Erythroblast (primary cell): ENCODE results near the gene SRRD.

ENCODE experiments used
- DNase-seq, 2 experiments: peaks; one replicate each; lab custom pipeline; 2025; lab: John Stamatoyannopoulos, UW
- GATA1 ChIP-seq: IDR thresholded peaks from 2 replicates; pipeline ENCODE4 v1.6.1; 2011; ENCODE audit warnings: low read depth, mild to moderate bottlenecking, control low read depth, low read length, moderate library complexity
- POLR2A ChIP-seq: IDR thresholded peaks from 2 replicates; pipeline ENCODE4 v1.6.1; 2011; ENCODE audit warnings: mild to moderate bottlenecking, low read length

The SRRD gene

DNA sequence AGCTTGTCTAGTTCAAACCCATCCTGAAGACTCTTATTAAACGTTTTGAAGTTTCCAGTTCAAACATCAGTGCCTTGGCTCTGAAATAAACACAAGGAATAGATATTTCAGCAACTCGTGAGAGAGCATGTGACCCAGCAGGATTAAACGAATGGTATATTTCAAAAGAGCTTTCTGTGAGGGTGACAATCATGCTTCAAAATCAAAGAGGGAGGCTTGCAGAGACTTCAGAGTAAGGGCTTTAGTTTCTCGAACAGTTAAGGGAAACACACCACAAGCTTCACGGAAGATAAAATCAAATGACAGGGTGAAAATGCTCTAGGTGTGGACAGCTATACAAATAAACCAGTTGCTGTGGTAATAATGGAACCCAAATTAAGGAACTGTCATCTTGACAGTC lies 1.5 kb upstream of the SRRD start:
- TF ChIP-seq GATA1 (no peak), POLR2A (no peak)
- peak; percentile 57 to 68 for DNase-seq

DNA sequence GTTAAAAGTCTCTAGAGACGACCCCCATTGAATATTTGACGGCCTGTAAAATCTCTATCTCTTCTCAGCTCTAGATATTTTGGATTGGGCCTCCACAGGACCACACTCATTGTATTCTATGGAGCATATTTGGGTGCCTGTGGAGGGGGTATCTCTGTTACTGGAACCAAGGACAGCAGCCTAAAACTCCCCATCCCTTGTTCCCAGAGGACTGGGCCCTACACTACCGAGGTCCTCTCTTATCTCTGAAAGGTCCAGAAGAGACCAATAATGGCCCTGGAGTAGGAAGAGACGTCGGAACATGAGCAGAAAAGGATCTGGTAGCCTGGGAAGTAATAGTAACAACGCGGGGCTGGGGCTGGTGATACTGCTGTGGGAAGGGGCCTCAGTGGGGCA lies 636 bp upstream of the SRRD start:
- no peak for DNase-seq
- TF ChIP-seq GATA1 (no peak), POLR2A (no peak)

DNA sequence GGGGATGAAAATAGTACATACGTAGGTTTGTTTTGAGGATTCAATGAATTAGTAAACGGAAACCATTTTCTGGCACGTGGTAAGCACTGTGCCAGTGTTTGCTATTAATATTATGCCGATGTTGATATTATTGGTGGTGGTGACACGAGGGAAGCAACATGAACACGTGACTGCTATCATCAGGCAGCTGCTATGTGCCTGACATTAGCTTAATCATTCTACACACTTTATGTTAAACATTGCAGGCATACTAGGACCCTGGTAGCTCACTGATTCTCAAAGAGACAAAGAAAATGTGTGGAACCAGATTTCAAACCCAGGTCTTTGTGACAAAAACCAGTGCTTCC lies 656 bp downstream of the SRRD start:
- DNase-seq = peak in 1 of 2 experiments; percentile 79

DNA sequence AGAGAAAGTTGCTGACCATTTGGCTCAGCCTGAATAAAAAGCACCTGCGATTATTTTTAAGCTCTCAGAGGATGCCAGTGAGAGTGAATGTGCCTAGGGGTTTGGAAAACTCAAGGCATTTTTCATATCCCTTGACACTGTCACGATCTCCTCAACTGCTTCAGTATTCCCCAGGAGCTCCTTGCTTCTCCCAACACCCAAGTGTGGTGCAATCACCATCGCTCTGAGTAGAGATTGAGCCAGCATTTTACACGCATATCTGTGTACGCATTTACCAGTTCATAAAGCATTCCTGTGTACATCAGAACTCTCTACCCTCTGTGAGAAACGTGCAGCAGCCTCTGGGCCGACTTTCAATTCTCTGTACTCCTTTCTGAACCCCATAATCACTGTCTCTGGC lies 1.3 kb downstream of the SRRD start:
- TF ChIP-seq GATA1 = no peak
- TF ChIP-seq POLR2A = no peak
- peak in 1 of 2 experiments; percentile 38 for DNase-seq

More for the DNA sequence above, 656 bp downstream of the SRRD start:
- TF ChIP-seq POLR2A (no peak), GATA1 (no peak)

DNA sequence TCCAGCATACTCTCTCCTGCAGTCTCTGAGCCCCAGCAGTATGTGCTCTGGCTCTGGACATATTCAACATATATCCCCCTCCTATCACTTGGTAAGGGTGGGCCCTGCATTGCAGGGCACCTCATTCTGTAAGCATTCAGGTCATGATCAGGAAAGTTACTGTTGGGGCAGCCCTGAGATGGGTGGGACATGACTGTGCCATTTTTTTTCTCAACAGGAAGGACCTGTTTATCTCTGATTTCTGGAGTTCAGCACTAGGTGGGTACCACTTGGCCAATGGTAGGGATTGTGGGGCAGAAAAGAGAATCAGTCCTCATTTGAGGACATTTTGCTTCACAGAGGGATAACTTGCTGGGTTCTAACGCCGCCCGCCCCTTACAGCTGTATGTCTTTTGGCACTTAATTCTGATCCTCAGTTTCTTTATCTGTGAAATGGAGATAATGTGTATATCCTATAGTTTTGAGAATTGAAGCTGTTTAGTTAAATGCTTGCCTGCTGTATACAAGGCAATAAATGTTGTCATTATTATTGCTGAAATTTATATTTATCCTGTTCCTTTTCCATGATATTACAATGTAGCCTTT lies 2.2 kb downstream of the SRRD start:
- no peak for TF ChIP-seq GATA1
- TF ChIP-seq POLR2A = no peak
- peak; percentile 68 for DNase-seq

DNA sequence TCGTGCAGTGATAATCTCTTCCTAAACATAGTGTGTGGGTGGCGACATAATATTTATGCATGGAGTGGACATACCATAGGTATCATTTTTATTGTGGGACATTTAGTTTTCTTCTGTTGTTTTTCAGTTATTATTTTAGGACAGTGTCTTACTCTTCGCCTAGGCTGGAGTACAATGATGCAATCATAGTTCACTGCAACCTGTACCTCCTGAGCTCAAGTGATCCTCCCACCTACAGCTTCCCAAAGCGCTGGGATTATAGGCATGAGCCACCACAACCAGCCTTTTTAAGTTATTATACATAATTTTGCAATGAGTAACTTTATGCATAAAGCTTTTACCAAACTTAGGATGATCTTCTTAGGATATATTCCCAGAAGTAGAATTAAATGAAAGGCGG lies 2.7 kb downstream of the SRRD start:
- TF ChIP-seq POLR2A (no peak), GATA1 (no peak)

DNA sequence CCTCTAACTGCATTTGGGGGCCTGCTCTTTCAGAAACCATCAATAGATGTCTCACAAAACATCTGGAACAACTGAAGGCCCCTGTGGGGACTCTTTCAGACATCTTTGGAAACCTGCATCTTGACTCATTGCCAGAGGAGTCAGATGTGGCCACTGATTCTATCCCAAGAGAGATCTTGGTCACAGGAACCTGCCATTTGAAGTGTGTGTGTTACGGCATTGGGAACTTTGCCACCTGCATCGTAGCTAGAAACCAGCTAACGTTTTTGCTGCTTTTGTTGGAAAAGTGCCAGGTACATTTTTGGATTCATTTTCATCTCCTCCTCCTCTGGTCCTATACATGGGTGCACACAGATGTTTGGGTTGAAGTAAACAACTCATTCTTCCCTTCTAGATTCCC lies 4.3 kb downstream of the SRRD start:
- DNase-seq = no peak
- TF ChIP-seq GATA1 (no peak), POLR2A (no peak)

More for the DNA sequence above, 2.7 kb downstream of the SRRD start:
- no peak for DNase-seq

DNA sequence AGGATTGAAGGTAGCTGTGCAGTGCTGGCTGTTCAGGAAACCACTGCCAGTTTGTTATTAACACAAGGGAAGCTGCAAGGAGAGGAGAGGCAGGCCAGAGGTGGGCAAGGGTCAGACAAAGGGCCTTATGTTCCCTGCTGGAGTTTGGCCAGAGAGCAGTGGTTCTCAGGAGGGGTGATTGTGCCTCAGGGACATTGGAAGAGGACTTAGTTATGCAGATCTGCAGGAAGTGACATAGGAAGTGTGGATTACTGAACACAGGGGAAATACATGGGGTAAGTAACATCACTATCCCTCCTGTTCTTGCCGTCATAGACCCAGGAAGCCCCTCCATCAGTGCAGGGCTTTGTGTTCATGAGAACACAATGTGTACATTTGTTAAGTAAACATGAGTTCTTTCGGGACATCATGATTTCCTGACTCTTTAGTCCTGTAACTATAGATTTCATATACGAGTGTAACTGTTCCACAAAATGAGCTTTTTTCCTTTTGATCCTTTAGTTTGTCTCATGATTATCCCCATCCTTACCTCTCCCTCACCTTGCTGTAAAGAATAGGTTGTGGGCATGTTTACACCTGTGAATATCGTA lies 5.9 kb downstream of the SRRD start:
- no peak for TF ChIP-seq GATA1
- TF ChIP-seq POLR2A = no peak
- no peak for DNase-seq

DNA sequence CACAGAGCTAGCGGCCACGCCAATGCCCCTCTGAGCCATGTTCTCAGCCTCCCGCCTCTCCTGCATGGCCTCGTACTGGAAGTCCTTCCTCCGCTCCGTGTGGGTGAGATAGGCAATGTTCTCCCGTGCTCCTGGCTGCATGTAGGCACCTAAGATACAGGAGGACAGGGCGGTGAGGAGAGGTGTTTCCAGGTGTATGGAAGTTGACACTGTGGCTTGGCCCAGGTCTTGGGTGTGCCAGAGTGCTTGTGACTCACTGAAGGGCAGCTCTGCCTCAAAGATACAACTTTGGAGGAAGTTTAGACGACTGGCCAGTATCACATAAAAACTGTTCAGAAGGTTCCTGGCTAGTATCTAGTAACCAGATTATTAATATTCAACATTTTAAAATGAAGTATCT lies 8.5 kb downstream of the SRRD start:
- DNase-seq = no peak
- TF ChIP-seq GATA1 (no peak), POLR2A (no peak)

DNA sequence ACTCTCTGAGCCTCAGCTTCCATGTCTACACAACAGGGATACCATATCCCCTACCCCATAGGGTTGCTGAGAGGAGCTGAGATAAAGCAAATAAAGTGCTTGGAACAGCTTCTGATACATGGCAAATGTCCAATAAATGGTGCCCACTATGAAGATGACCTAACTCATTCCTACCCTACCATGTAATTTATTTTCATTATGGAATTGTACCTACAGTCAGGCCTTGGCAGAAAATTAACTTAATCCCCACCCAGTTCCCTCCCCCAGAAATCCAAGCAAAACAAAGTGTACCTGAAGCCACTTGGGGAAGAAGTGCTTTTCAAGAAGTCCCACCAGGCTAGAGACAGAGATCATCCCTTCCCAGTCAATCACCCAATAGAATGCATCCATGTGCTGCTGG lies 10.8 kb downstream of the SRRD start:
- DNase-seq = no peak
- no peak for TF ChIP-seq POLR2A

DNA sequence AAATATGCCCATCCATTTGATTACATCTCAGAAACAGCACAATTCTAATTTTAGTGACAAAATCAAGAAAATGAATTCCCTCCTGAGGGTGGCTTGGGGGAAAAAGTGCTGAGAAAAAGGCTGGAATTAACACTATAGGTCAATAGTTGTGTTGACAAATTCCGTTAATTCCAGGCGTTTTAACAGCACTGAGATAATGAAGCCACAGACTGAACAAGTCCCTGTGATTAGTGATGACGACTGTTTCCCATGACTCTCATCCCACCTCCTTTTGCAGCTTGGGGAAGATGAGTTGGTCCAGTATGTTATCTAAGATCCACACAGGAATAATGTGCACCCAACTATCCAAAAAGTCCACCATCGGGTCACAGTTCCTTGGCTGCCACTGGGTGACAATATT lies 12.8 kb downstream of the SRRD start:
- TF ChIP-seq POLR2A = no peak
- TF ChIP-seq GATA1 = no peak
- DNase-seq = no peak

DNA sequence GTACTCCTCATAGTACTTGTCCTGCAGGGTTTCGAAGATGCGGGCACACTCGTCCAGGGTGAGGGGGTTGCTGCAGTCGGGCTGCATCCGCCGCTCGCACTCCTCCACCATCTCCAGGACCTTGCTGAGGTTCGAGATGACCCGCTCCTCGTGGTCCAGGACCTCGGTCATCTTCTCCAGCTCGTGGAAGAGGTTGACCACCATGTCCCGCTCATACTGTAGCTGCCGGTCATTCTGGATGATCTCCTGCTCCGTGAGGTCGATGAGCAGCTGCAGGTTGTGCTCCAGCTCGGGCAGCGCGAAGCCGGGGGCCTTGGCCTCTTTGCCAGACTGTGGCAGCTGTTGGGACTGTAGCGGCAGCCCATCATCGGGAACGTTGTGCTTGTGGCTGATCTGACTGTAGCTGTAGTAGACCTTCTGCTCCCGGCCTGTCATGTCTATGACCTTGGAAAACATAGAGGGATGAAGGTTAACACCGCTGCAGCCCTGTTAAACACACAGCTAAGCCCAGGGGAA lies 15.6 kb downstream of the SRRD start:
- no peak for DNase-seq
- TF ChIP-seq GATA1 (no peak), POLR2A (no peak)

DNA sequence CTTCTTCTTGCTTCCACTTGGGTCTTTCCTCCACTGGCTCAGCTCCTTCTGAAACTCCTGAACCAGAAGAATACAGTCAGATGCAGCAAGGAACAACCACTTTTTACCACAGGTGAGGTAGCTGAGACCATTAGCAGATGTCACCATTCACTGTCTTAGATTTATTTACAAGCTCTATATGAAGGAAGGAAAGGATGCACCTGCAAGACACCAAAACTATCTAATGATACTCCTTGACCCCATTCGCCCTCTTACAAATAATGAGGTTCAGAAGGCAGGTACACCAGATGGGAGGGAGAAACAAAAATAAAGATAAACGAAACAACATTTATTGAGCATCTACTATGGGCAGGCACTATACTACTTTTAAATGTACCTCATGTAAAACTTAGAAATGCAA lies 18.3 kb downstream of the SRRD start:
- TF ChIP-seq POLR2A (no peak), GATA1 (no peak)
- DNase-seq = no peak

DNA sequence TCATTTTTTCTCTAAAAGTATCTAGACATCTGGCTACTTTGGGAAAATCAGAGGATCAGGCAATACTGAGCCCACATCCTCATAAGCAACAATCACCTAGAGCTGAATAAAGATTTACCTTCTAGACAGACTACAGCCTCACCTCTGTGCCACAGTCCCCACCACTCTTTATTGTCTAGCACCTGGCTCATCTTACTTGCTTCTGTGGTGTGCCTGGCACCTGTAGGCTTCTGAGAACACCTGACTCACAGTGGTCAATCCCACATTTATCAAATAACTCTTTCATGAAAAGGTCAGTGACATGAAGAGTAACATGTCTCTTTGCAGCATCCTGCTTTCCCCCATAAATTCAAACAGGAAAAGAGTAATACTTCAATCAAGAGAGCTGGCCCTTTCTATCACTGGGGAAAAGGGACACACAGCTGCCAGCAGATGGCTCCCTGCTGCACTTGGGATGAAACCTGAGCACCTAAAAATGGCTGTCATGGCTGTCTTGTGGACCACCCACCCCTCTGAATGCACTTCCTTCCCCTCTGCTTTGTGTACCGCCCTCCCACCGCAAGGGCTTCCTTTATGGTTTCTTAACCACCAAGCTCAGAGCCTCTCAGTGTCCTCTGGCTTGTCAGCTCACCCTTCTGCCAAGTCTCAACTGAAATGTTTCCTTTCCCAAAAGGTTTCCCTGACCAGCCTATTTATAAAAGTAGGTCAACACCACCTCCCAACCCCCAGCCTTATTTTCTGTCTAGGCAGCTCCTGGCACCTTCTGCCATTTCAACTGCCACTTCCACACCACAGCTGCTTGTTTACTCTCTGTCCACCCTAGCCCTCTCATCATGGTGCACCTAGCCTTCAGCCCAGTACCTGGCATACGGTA lies 19.2 kb downstream of the SRRD start:
- TF ChIP-seq POLR2A = no peak
- TF ChIP-seq GATA1 = no peak
- peak; percentile 51 to 61 for DNase-seq
